ENCODE data around the gene ANO3. TPM values are rescaled to one million over a fixed set of nuclear protein-coding genes. Genes with fewer than 3 reads are reported as not detected.
"Not testable (repeated sequence)": the region's sequence is repeated elsewhere in the genome, so short reads cannot be mapped to it uniquely, and the experiment has no call there.

Gene ANO3
- total RNA-seq, 1 donor from 2014 or later, result not detected

GRCh38 chr11:26579683-26580082 is 247.8 kb downstream of the ANO3 start:
- no peak for DNase-seq

DNA sequence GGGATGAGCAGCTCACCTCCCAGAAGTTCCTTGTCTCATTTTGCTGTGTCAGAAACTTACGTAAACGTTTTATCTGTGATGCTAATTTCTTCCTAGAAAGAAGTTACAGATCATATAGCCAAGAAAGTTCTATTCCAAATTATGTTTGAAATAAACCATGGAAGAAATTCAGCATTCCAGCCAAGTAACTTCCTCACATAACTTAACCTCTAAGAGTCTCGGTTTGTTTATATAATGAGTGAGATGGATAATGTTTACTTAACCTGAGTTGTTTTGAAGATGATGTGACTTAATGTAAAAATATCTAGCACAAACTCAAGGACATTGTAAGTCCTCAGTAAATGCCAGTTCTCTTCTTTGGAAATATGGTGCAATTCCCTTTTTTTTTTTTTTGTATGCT is 249.0 kb downstream of the ANO3 start:
- DNase-seq, result no peak

DNA sequence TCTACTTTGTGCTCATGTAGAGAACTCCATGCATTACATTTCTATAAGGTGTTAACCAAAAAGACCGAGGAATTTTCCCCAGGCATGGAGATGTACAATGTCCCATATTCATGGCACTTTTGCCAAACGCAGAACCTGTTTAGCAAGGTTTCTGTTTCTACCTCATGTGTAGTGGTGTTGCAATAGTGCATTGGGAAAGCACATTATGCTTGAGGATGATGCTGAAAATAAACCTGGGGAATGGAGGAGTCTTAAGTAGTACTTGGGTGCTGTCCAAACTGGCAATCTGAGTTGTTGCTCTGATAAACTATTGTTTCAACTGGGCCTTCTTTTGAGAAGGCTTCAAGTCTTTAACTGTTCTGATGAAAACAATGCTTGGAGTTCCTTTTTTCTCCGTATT is 251.6 kb downstream of the ANO3 start:
- no peak for DNase-seq

GRCh38 chr11:26584818-26585217 is 252.9 kb downstream of the ANO3 start:
- no peak for DNase-seq

DNA sequence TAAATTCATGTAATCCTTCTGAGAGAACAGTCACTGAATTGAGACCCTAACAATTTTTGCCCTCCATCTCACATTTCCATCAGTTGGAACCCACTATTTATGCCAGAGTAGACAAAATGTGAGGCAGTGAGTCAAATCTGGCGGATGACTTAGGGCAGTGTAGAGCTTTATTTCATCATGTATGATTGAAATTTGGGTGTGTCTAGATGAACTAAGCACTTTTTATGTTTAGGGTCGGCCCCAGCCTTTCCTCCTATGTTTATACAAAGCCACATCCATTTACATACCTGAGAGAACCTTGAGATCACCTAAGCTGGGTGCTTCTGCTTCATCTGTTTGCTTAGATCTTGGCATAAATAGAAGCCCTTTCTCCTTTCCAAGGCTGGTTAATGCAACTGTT is 255.1 kb downstream of the ANO3 start:
- DNase-seq, result no peak

GRCh38 chr11:26593691-26594090 is 261.8 kb downstream of the ANO3 start:
- DNase-seq, result no peak

DNA sequence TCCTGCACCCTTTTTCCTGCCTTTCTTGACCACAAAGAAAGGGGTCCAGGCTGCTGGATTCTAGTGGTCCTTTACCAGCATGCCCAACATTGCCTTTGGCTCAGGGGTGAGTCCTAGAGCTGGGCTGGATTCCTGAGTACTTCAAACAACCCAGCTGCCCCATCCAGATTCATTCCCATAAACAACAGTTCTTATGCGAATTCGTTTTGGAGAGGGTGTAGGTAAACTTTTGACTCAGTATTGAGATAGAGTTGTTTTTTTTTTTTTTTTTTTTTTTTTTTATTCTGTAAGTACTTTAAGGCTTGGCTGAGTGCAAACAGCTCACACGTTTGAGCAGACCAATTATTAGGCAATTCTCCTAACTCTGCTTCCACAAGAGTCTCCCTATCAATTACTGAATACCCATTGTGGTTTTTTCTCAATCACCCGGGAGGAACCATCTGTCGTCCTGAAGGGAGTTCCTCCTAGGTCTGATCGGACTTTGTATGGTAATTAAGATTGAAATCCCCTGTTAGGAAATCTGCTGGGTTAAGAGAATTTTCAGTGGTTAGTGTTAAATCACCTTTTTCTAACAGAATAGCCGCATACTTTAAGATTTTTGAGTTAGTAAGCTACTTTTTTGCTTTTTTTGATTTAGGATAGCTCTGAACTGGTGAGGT is 263.4 kb downstream of the ANO3 start:
- DNase-seq, result not testable (repeated sequence)

DNA sequence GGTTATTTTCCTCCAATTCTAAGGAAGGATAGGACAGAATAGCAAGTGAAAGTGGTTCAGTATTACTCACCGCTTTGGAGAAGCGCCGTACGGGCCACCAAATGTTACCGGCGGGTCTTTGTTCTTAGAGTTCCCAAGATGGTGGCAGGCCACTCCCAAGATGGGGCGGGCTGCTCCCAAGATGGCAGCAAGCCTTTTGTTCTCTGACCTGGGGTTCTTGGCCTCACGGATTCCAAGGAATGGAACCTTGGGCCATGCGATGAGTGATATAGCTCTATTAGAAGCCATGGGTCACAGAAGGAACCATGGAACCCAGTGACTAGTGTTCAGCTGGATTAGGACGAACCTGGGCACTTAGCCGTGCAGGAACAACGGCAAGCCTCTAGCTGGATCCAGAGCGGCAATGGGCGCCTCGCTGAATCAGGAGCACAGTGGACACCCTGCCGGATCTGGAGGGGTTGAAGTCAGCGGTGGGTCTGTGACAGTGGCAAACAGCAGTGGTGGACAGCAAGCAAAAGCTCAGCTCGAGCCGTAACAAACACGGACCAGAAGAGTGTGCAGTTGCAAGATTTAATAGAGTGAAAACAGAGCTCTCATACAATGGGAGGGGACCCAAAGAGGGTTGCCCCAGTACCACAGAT is 265.2 kb downstream of the ANO3 start:
- not testable (repeated sequence) for DNase-seq

DNA sequence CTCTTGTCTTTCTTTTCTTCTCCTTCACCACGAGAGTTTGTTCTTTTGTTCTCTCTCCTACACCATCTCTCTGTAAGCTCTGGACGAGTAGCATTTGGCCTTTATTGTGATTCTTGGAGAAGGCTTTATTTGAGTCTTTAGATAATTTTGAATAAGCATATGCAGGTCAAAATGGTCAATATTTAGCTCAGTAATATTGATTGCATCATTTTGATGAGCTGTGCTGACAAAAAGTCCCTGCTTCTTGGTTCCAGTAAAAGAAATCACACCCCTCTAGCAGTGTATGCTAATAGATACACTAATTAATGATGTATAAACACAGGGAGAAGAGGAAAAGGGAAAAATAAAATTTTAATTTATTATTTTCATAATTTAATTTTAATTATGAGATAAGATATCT is 266.0 kb downstream of the ANO3 start:
- no peak for DNase-seq

DNA sequence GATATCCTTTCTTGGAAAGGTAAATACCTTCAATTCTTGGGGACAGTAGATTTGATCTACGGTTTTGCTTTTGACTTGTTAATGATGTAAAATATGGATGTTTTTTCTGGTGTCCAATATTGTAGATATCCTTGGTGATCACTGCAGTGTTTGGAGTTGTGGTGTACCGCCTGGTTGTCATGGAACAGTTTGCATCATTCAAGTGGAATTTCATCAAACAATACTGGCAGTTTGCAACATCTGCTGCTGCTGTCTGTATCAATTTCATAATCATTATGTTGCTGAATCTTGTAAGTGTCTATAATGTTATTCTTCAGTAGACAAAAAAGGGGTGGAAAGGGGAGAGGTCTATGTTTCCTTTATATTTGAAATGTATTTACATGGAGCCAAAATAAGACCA is 267.5 kb downstream of the ANO3 start:
- no peak for DNase-seq

DNA sequence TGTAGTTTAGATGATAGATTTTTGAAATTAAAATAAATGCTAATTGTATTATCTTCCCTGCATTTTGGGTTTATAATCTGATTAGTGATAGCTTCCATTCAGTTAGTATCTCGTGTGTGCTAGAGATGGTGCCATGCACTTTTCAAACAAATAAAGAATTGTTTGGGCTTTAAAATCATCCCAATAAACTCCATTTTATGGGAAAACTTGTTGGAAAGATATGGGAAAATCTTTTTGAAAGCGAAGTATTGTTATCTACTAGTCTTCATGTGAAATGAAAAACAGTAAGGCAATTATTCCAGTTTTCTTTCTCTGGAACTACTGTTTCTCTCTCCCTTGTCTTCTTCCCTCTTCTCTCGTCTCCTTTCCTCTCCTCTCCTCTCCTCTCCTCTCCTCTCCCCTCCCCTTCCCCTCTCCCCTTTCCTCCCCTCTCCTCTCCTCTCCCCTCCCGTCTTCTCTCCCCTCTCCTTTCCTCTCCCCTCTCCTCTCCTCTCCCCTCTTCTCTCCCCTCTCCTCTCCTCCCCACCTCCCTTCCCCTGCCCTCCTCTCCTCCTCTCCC is 268.0 kb downstream of the ANO3 start:
- no peak for DNase-seq

DNA sequence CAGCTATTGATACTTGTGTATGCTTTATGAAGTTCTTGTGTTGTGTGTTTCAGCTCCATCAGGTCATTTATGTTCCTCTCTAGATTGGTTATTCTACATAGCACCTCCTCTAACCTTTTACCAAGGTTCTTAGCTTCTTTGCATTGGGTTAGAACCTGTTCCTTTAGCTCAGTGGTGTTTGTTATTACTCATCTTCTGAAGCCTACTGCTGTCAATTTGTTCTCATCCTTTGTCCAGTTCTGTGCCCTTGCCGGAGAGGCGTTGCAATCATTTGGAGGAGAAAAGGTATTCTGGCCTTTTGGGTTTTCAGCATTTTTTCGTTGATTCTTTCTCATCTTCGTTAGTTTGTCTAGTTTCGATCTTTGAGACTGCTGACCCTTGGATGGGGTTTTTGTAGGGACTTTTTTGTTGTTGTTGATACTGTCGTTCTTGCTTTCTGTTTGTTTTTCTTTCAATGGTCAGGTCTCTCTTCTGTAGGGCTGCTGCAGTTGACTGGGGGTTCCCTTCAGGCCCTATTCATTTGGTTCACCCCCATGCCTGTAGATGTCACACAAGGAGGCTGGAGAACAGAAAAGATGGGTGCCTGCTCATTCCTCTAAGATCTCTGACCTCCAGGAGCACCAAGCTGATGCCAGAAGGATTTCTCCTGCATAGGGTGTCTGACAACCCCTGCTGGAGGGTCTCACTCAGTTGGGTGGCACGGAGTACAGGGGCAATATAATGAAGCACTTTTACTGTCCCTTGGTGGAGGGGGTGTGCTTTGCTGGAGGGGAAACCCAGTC is 276.0 kb downstream of the ANO3 start:
- DNase-seq, result no peak

DNA sequence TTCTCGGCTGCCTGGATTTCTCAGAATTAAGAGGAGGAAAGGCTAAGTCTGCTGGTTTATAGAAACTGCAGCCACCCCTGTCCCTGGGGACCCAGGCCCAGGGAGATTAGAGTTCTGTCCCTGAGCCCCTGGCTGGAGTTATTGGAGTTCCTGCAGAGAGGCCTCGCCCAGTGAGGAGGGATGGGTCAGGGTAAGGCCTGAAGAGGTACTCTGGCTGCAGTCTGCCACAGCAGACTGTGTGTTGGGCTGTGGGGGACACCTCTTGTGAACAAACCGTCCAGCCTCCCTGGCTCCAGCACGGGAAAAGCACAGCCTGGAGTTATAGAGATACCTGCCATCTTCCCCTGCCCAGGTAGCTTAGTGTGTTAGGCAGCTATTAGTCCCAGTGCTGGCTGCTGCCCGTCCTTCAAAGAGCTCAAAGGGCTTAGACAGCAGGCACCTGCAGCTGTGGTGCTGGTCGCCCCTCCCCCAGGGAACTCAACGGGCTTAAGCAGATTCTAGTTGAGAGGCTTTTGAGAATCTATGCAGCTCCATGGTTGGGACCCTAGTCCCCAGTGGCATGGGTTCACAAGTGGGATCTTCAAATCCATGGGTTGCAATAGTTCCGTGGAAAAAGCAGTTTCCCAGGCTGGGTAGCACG is 276.7 kb downstream of the ANO3 start:
- DNase-seq, result no peak

DNA sequence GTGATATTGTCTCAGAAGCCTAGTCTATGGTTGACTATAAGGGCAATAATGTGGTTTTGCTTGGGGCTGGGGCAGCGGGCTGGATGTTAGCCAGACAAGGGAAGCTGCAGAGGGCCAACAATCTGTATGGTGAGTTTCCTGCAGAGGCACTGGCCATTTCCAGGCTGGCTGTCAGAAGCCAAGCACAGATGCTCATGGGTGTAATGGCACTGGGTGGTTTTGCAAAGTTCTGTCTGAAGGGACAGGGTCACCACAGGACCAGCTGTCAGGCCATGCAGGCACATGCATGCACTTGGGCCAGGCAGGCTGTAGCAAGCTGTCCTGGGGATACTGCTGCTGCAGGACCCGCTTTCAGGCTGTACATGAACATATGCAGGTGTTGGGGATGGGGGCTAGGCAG is 281.8 kb downstream of the ANO3 start:
- DNase-seq, result no peak

DNA sequence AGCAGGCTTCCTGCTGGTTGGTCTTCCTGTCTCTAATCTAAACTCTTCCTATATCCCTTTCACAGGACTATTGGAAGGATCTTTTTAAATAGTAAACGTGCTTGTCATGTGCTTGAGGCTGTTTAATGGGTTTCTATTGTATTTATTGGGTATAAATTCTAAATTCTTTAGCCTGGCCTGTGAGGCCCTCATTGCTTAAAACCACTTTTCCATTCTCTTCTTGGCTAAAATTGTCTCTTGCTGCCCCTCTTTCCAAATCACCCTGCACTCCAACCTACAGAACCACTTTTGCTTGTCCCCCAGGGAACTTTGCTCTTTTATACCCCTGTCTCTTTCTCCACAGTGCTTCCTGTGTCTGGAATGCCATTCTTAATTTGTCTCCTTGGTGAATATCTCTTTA is 286.5 kb downstream of the ANO3 start:
- no peak for DNase-seq

GRCh38 chr11:26620282-26621045 is 288.5 kb downstream of the ANO3 start:
- DNase-seq, result no peak

GRCh38 chr11:26621132-26621531 is 289.2 kb downstream of the ANO3 start:
- no peak for DNase-seq

DNA sequence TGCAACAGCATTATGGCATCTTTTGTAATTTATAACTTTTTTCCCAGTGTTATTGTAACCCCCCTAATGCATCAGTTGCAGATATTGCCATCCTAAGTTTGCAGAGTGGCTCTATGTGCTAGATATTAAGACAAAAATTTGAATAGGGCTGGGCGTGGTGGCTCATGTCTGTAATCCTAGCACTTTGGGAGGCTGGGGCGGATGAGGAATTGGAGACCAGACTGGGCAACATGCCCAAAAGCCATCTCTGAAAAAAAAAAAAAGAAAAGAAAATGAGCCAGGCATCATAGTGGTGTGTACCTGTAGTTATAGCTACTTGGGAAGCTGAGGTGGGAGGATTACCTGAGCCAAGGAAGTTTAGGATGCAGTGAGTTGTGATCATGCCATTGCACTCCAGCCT is 290.3 kb downstream of the ANO3 start:
- DNase-seq, result no peak

- DNase-seq, result no peak
Observed at GRCh38 chr11:26623076-26623659, 291.2 kb downstream of the ANO3 start.

DNA sequence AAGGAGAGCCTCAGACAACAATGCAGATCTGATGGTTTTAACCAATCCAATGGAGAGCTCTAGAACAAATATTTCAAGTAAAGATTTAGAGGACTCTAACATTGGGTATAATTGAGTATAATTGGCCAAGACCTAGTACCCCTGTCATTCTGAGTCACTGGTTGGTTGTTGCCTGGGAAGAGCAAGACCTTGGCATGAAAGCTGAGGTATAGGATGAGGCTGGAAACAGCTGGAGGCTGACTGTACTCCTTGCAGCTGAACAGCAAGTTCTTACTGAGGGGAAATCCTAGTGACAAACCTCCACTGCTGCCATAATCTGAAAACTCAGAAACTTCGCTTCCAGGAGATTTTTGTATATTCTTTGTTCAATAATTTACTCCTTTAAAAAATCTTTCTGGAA is 294.4 kb downstream of the ANO3 start:
- DNase-seq, result no peak

GRCh38 chr11:26632691-26633159 is 300.8 kb downstream of the ANO3 start:
- DNase-seq, result no peak

GRCh38 chr11:26643314-26643713 is 311.4 kb downstream of the ANO3 start:
- not testable (repeated sequence) for DNase-seq
